K562 (cell line): ENCODE results near the gene ANAPC2. TPM values are rescaled to one million over a fixed set of nuclear protein-coding genes. Genes with fewer than 3 reads are reported as not detected.
A peak's percentile ranks its signal among the peaks of the same experiment; 100 is the strongest.

Source experiments
- ATF7 ChIP-seq: fragments of 450-650 bp; IDR thresholded peaks from 2 replicates; pipeline ENCODE4 v1.7.1; 2014; ENCODE audit warnings: mild to moderate bottlenecking, moderate library complexity
- CCNT2 ChIP-seq: IDR thresholded peaks from 2 replicates; pipeline ENCODE4 v1.6.1; 2011; ENCODE audit warnings: borderline replicate concordance, low read depth, mild to moderate bottlenecking, moderate library complexity, mixed read lengths, low read length; ENCODE audit not compliant: insufficient read length; ENCODE audit errors: extremely low read depth
- L3MBTL2 ChIP-seq: fragments of 450-650 bp; IDR thresholded peaks from 2 replicates; pipeline ENCODE4 v1.6.1; 2016; ENCODE audit warnings: mild to moderate bottlenecking, moderate library complexity
- SUPT5H ChIP-seq: fragments of 450-650 bp; IDR thresholded peaks from 2 replicates; pipeline ENCODE4 v1.6.1; 2016
- ZBTB40 ChIP-seq, 2 experiments: fragments of 450-650 bp in 1 of 2; sonication (generic) in 1 of 2; formaldehyde crosslinking in 1 of 2; IDR thresholded peaks; 2 replicates each; pipeline versions ENCODE4 v1.7.1 to v1.9.0; 2016 to 2022; ENCODE audit warnings: inconsistent platforms in 1 of 2, mild to moderate bottlenecking in 1 of 2, missing genetic modification reagents in 1 of 2
- polyA plus RNA-seq, 8 experiments: library from polyadenylated mRNA; depleted of rRNA in 4 of 8; stranded (reverse) in 5 of 8; unstranded in 3 of 8; fragments of >200 nt; fragmentation: Nextera tagmentation in 2 of 8; fragmentation: Illumina TruSeq in 1 of 8; extraction: Ambion mirVana in 2 of 8; extraction: Trizol in 1 of 8; gene quantifications; 2 replicates each; pipeline versions ENCODE4 v1.2.1 to v1.2.3, GENCODE V29; 2011 to 2014; ENCODE audit warnings: inconsistent platforms in 1 of 8, missing spikeins in 1 of 8
- total RNA-seq, 7 experiments: library from RNA; depleted of rRNA in 6 of 7; stranded (reverse); fragments of >200 nt in 6 of 7; fragmentation: Illumina TruSeq in 2 of 7; extraction: Trizol in 2 of 7; gene quantifications; 2 replicates each; pipeline versions ENCODE4 v1.2.1 to v1.2.3, GENCODE V29; 2011 to 2021; ENCODE audit warnings: low replicate concordance in 1 of 7
- TF ChIP-seq, protein P1 (sequence below): fragments of 250-450 bp; sonication (Bioruptor Pico); IDR thresholded peaks from 2 replicates; pipeline ENCODE4 v1.4.0; 2020

Gene ANAPC2
- total and polyA plus RNA-seq, 9 of the 15 experiments (the other 6 are each of a cell fraction or from before 2014, with no cell fraction given) = 0.11 to 56.5 (median 17.1) TPM; not detected in 1

DNA sequence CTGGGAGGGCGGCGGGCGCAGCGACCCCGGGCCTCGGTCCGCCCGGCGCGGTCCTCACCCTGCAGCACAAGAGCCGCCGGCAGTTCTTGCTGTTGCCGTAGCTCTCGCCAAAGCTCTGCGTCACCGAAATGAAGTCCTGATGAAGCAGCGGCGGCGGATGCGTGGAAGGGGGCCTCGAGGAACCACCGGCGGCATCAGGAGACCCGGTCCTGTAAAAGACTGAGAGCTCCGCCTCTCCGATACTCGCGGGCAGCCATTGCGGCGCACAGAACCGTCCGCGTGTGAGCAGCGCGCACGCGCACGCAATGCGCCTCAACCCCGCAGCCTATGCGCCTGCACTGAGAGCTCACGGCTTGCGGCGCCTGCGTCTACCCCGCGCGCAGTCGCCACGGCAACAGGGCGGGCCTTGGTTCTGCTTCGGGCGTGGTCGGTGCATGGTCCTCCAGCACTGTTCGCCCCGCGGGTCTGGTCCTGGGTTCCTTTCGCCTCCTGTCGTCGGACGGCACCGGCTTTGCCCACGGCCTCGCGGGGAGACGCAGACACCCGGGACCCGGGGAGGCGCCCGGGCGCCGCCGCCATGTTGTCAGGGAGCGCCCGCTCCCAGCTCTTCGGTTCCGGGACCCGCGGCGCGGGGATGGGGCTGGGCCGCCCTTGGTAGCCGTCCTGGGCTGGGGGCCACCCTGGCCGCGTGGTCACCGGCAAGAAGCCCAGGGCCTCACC, 58.7 kb downstream of the ANAPC2 start (continued):
- TF ChIP-seq, protein P1, sequence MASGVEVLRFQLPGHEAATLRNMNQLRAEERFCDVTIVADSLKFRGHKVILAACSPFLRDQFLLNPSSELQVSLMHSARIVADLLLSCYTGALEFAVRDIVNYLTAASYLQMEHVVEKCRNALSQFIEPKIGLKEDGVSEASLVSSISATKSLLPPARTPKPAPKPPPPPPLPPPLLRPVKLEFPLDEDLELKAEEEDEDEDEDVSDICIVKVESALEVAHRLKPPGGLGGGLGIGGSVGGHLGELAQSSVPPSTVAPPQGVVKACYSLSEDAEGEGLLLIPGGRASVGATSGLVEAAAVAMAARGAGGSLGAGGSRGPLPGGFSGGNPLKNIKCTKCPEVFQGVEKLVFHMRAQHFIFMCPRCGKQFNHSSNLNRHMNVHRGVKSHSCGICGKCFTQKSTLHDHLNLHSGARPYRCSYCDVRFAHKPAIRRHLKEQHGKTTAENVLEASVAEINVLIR (CRISPR knock-in tag) = no peak
- TF ChIP-seq ATF7 (peak; percentile 53; the same call in 1 of the 2 replicates), ZBTB40 (IDR thresholded peaks at IDR 0.05) (peak; percentile 14; the same call in 1 of the 2 replicates), ZBTB40 (CRISPR knock-in tag; IDR thresholded peaks at IDR 0.05) (no peak), SUPT5H (peak; percentile 82), L3MBTL2 (peak; percentile 67; the same call in 1 of the 2 replicates), CCNT2 (peak; percentile 63)
